Measurements from ENCODE around the gene USP5. TPM values are rescaled to one million over a fixed set of nuclear protein-coding genes. Genes with fewer than 3 reads are reported as not detected.
A peak's percentile ranks its signal among the peaks of the same experiment; 100 is the strongest.
"Not testable (repeated sequence)": the region's sequence is repeated elsewhere in the genome, so short reads cannot be mapped to it uniquely, and the experiment has no call there.

USP5 gene
- total RNA-seq, 1 experiment from 2014 or later: 308 TPM

DNA sequence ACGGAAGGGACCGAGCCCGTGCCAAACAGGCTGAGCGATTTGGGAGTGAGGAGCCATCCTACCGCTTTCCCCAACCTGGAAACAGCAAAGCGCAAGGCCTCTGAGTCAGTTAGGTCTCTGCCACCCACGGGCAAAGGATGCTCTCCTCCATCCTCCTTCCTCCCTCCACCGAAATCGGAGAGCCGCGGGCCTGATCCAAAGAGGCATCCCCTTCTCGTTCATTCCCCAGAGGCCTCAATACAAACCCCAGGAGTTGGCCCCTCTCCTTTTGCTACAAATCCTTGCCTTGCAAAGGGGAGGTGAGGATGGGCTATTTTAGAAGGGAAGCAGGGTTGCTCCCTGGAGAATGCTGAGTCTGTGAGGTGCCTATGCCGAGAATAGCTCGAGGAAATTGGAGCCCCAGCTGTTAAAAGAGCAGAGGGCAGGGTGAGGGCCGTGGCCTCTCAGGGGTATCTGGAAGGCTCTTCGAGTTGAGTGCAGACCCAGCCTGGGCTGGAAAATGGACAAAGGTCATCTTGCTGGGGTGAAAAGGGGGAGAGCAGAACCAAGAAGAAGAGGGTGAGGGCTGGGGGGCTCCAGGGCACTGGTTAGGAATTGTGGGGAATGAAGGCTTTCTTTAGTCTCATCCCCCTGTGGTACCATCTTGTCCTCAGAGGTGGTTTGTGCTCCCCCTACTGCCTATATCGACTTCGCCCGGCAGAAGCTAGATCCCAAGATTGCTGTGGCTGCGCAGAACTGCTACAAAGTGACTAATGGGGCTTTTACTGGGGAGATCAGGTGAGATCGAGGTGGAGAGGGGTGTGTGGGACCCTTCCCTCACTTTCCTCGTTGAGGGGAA is 16.5 kb downstream of the USP5 start:
- H2AFZ ChIP-seq: peak overlapping the region; percentile 76; the same call in 1 of the 2 replicates
- H3K4me1 ChIP-seq (replicated peaks; ENCODE audit: insufficient read depth): peaks cover 32% of the 10 kb centered on the region
- POLR2A ChIA-PET (ENCODE audit: unreplicated experiment): interaction anchor here (0.5 to 0.7 kb wide), 6 partner anchors 18 to 1061 kb away, joined by 3 to 5 read pairs (median 4); partner anchors contain the start of genes CDCA3 and MLF2
- H3F3A ChIP-seq (ENCODE audit: insufficient read depth, low read depth): peaks cover 74% of the 10 kb centered on the region
- intact Hi-C loops (cut with micrococcal nuclease; ENCODE audit: unreplicated experiment): loop anchor here (1.0 to 2.0 kb wide), 6 partner anchors 70 to 320 kb away; partner anchors contain the start of genes C1RL and LPCAT3
- peak overlapping the region; percentile 97 for H3K4me3 ChIP-seq
- H3K9me3 ChIP-seq (ENCODE audit: insufficient read depth, low read depth): no peaks in the 10 kb centered on the region
- H3K9me2 ChIP-seq (ENCODE audit: insufficient read depth): no peaks in the 10 kb centered on the region
- TF ChIP-seq EZH2 (IDR thresholded peaks at IDR 0.05; ENCODE audit: low read depth): no peak
- TF ChIP-seq, protein P1, sequence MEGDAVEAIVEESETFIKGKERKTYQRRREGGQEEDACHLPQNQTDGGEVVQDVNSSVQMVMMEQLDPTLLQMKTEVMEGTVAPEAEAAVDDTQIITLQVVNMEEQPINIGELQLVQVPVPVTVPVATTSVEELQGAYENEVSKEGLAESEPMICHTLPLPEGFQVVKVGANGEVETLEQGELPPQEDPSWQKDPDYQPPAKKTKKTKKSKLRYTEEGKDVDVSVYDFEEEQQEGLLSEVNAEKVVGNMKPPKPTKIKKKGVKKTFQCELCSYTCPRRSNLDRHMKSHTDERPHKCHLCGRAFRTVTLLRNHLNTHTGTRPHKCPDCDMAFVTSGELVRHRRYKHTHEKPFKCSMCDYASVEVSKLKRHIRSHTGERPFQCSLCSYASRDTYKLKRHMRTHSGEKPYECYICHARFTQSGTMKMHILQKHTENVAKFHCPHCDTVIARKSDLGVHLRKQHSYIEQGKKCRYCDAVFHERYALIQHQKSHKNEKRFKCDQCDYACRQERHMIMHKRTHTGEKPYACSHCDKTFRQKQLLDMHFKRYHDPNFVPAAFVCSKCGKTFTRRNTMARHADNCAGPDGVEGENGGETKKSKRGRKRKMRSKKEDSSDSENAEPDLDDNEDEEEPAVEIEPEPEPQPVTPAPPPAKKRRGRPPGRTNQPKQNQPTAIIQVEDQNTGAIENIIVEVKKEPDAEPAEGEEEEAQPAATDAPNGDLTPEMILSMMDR (conservative IDR thresholded peaks at IDR 0.05): no peak; the same call in 1 of the 2 replicates
- H3K4me2 ChIP-seq: peak overlapping the region; percentile 79
- H3K79me2 ChIP-seq (ENCODE audit: low read depth): peaks cover 39% of the 10 kb centered on the region
- H3K36me3 ChIP-seq (ENCODE audit: low read depth): peaks cover 15% of the 10 kb centered on the region
- CTCF ChIA-PET: interaction anchor here (0.6 to 1.4 kb wide), 7 partner anchors 24 to 736 kb away, joined by 3 to 15 read pairs (median 5); partner anchors contain the start of gene MLF2
- peaks cover 41% of the 10 kb centered on the region for H4K20me1 ChIP-seq (ENCODE audit: insufficient read depth)
- no TSS peak for BruUV-seq (replicated peaks)
- peak overlapping the region; percentile 72 for H3K27ac ChIP-seq
- H3K27me3 ChIP-seq (ENCODE audit: insufficient read depth, low read depth): no peaks in the 10 kb centered on the region
- DNase-seq: no peak

DNA sequence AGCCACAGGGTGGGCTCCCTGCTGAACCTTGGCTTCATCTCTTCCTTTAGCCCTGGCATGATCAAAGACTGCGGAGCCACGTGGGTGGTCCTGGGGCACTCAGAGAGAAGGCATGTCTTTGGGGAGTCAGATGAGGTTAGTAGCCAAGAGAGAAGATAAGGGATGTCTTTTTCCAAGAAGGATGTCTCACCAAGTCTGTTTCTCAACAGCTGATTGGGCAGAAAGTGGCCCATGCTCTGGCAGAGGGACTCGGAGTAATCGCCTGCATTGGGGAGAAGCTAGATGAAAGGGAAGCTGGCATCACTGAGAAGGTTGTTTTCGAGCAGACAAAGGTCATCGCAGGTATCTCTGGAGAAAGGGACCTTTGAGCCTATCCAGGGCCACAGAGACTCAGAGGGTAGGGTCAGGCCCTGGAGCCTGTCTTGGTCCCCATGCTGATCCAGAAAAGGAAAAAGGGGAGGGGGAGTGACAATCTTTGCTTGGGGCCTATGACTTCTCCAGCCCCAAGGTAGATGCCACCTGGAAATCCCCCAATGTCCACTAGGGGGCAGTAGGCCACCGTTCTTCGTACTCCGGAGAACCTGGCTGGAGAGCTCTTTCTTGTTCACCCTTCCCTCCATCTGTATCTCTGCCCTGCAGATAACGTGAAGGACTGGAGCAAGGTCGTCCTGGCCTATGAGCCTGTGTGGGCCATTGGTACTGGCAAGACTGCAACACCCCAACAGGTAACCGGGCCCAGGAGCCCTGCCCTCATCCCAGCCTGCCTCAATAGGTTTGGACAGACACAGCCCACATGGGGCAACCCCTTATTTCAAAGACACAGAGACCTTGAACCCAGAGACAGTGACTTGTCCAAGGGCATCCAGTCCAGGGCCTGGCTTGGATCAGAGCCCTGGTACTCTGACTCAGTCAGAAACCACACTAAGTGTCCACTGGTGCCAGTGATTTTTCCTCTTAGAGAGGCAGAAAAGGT is 17.4 kb downstream of the USP5 start:
- Histone ChIP-seq H3K9me2 (ENCODE audit: insufficient read depth) (no peaks in the 10 kb centered on the region), H3K79me2 (ENCODE audit: low read depth) (peaks cover 39% of the 10 kb centered on the region), H3K4me2 (peak overlapping the region; percentile 79), H3K4me1 (replicated peaks; ENCODE audit: insufficient read depth) (peaks cover 40% of the 10 kb centered on the region), H3K4me3 (peak overlapping the region; percentile 97), H3K27me3 (ENCODE audit: insufficient read depth, low read depth) (no peaks in the 10 kb centered on the region), H3K36me3 (ENCODE audit: low read depth) (peaks cover 15% of the 10 kb centered on the region), H3K27ac (no peak overlapping the region), H3F3A (ENCODE audit: insufficient read depth, low read depth) (peaks cover 80% of the 10 kb centered on the region), H2AFZ (no peak overlapping the region), H3K9me3 (ENCODE audit: insufficient read depth, low read depth) (no peaks in the 10 kb centered on the region), H4K20me1 (ENCODE audit: insufficient read depth) (peaks cover 41% of the 10 kb centered on the region)
- intact Hi-C loops (cut with micrococcal nuclease; ENCODE audit: unreplicated experiment): loop anchor here (1.0 to 5.0 kb wide), 7 partner anchors 69 to 319 kb away; partner anchors contain the start of genes C1R, C1RL and LPCAT3
- POLR2A ChIA-PET (ENCODE audit: unreplicated experiment): interaction anchor here (0.5 to 1.0 kb wide), 12 partner anchors 17 to 1060 kb away, joined by 3 to 20 read pairs (median 4); partner anchors contain the start of genes C12orf57, CDCA3, RNU7-1 and USP5
- CTCF ChIA-PET: interaction anchor here (0.5 to 1.9 kb wide), 18 partner anchors 16 to 567 kb away, joined by 3 to 21 read pairs (median 5); partner anchors contain the start of genes C12orf57, MLF2 and RNU7-1
- TSS peak; percentile 27 for BruUV-seq (replicated peaks)
- no peak for TF ChIP-seq EZH2 (IDR thresholded peaks at IDR 0.05; ENCODE audit: low read depth)
- TF ChIP-seq, protein P1 (conservative IDR thresholded peaks at IDR 0.05): peak; percentile 96
- peak; percentile 71 to 89 for DNase-seq

DNA sequence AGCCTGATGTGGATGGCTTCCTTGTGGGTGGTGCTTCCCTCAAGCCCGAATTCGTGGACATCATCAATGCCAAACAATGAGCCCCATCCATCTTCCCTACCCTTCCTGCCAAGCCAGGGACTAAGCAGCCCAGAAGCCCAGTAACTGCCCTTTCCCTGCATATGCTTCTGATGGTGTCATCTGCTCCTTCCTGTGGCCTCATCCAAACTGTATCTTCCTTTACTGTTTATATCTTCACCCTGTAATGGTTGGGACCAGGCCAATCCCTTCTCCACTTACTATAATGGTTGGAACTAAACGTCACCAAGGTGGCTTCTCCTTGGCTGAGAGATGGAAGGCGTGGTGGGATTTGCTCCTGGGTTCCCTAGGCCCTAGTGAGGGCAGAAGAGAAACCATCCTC is 18.4 kb downstream of the USP5 start:
- BruUV-seq (replicated peaks); H3K9me2 ChIP-seq (ENCODE audit: insufficient read depth); POLR2A ChIA-PET (ENCODE audit: unreplicated experiment): not testable (repeated sequence)

More for the DNA sequence above, 18.4 kb downstream of the USP5 start:
- not testable (repeated sequence) for H3K27ac ChIP-seq; H3K27me3 ChIP-seq (ENCODE audit: insufficient read depth, low read depth); DNase-seq; H3K9me3 ChIP-seq (ENCODE audit: insufficient read depth, low read depth); H3K4me3 ChIP-seq; H3K4me2 ChIP-seq; H2AFZ ChIP-seq
- H3K4me1 ChIP-seq (replicated peaks; ENCODE audit: insufficient read depth): peaks cover 41% of the 10 kb centered on the region
- H4K20me1 ChIP-seq (ENCODE audit: insufficient read depth): peaks cover 41% of the 10 kb centered on the region
- H3K36me3 ChIP-seq (ENCODE audit: low read depth): peaks cover 12% of the 10 kb centered on the region; the same call in 1 of the 2 replicates
- peaks cover 39% of the 10 kb centered on the region for H3K79me2 ChIP-seq (ENCODE audit: low read depth)
- CTCF ChIA-PET: interaction anchor here (0.6 to 1.9 kb wide), 3 partner anchors 57 to 91 kb away, joined by 3 to 21 read pairs (median 4); partner anchors contain the start of genes C12orf57 and RNU7-1
- H3F3A ChIP-seq (ENCODE audit: insufficient read depth, low read depth): peaks cover 78% of the 10 kb centered on the region
- intact Hi-C loops (cut with micrococcal nuclease; ENCODE audit: unreplicated experiment): loop anchor here (5.0 kb wide), 1 partner anchor 222 kb away; the partner anchor contains the start of gene C1R
